ENCODE measurements around the gene EPB41L4A.

DNA sequence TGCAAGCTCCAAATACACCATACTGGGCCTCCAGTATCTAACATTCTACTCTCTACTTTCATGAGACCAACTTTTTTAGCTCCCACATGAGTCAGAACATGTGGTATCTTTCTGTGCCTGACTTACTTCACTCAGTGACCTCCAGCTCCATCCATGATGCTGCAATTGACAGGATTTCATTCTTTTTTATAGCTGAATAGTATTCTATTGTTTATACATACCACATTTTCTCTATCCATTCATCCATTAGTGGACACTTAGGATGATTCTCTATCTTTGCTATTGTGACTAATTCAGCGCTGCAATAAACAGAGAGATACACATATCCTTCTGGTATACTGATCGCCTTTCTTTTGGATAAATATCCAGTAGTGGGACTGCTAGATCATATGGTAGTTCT lies 68.5 kb downstream of the EPB41L4A start:
- TF ChIP-seq, protein P1, sequence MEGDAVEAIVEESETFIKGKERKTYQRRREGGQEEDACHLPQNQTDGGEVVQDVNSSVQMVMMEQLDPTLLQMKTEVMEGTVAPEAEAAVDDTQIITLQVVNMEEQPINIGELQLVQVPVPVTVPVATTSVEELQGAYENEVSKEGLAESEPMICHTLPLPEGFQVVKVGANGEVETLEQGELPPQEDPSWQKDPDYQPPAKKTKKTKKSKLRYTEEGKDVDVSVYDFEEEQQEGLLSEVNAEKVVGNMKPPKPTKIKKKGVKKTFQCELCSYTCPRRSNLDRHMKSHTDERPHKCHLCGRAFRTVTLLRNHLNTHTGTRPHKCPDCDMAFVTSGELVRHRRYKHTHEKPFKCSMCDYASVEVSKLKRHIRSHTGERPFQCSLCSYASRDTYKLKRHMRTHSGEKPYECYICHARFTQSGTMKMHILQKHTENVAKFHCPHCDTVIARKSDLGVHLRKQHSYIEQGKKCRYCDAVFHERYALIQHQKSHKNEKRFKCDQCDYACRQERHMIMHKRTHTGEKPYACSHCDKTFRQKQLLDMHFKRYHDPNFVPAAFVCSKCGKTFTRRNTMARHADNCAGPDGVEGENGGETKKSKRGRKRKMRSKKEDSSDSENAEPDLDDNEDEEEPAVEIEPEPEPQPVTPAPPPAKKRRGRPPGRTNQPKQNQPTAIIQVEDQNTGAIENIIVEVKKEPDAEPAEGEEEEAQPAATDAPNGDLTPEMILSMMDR (IDR thresholded peaks at IDR 0.05): no peak
- TF ChIP-seq POLR2A (IDR thresholded peaks at IDR 0.05): no peak
- no peak for TF ChIP-seq EP300 (IDR thresholded peaks at IDR 0.05)

Data from ovary (tissue), 3 donors.